Right ventricle myocardium superior (tissue), 1 donor: ENCODE measurements around the gene TRIM17. TPM values are rescaled to one million over a fixed set of nuclear protein-coding genes. Genes with fewer than 3 reads are reported as not detected.

Experiments used
- ATAC-seq: fragments of 200-7000 bp; cut with Tn5 transposase; one replicate; pipeline ENCODE4 v1.9.1; 2020; ENCODE audit warnings: mild to moderate bottlenecking; ENCODE audit not compliant: poor library complexity
- DNase-seq: peaks from one replicate; pipeline ENCODE4 v3.0.0-alpha.2; 2020
- intact Hi-C: fragments of 100-400 bp; cut with DNase I; formaldehyde crosslinking; loops from one replicate; pipeline ENCODE4 v1.11.2; 2022
- total RNA-seq: library from RNA; stranded (reverse); fragmentation: NEBNext Ultra II Directional; extraction: Animal tissue kit (Norgen Biotek cat#: 25700); gene quantifications from one replicate; pipeline ENCODE4 v1.2.1, GENCODE V29; 2021
- donor health status: DM: no; HTN: yes; CAD: no; lungs with severe emphysema.

TRIM17 gene
- total RNA-seq, 1 donor from 2014 or later: 0.32 TPM

- intact Hi-C loops: no loop called here
- ATAC-seq: no peak
- no peak for DNase-seq
These were observed 50.4 kb downstream of the TRIM17 start for GRCh38 chr1:228366062-228366865.

GRCh38 chr1:228365271-228366061 is 51.2 kb downstream of the TRIM17 start:
- intact Hi-C loops: no loop called here
- ATAC-seq: no peak
- DNase-seq: no peak

GRCh38 chr1:228364706-228365213 is 51.9 kb downstream of the TRIM17 start:
- intact Hi-C loops: no loop called here
- no peak for ATAC-seq
- peak; percentile 36 for DNase-seq

GRCh38 chr1:228364068-228364705 is 52.5 kb downstream of the TRIM17 start:
- DNase-seq (no peak), ATAC-seq (no peak)
- intact Hi-C loops: no loop called here

- peak; percentile 54 for DNase-seq
- ATAC-seq: no peak
These were observed 53.0 kb downstream of the TRIM17 start for GRCh38 chr1:228363686-228364067.

GRCh38 chr1:228362884-228363450 is 53.7 kb downstream of the TRIM17 start:
- ATAC-seq: no peak
- no peak for DNase-seq
- intact Hi-C loops: no loop called here

More at GRCh38 chr1:228363686-228364067, 53.0 kb downstream of the TRIM17 start:
- intact Hi-C loops: no loop called here

- intact Hi-C loops: no loop called here
- ATAC-seq (no peak), DNase-seq (peak; percentile 42)
These were observed 54.3 kb downstream of the TRIM17 start for GRCh38 chr1:228362141-228362883.

GRCh38 chr1:228361314-228362140 is 55.1 kb downstream of the TRIM17 start:
- peak; percentile 4 for ATAC-seq
- intact Hi-C loops: no loop called here
- peak; percentile 47 for DNase-seq

- peak; percentile 52 for DNase-seq
- intact Hi-C loops: no loop called here
- ATAC-seq: peak; percentile 18
These were observed 55.9 kb downstream of the TRIM17 start for GRCh38 chr1:228360533-228361313.

- peak; percentile 46 for DNase-seq
- intact Hi-C loops: no loop called here
- peak; percentile 3 for ATAC-seq
These were observed 56.8 kb downstream of the TRIM17 start for GRCh38 chr1:228359613-228360532.

GRCh38 chr1:228358764-228359612 is 57.7 kb downstream of the TRIM17 start:
- DNase-seq: peak; percentile 59
- intact Hi-C loops: no loop called here

GRCh38 chr1:228358039-228358763 is 58.5 kb downstream of the TRIM17 start:
- DNase-seq: peak; percentile 25
- intact Hi-C loops: no loop called here
- ATAC-seq: no peak

More at GRCh38 chr1:228358764-228359612, 57.7 kb downstream of the TRIM17 start:
- peak; percentile 18 for ATAC-seq
